Neural cell (in vitro differentiated cells): ENCODE data around the gene DAGLA. TPM values are rescaled to one million over a fixed set of nuclear protein-coding genes. Genes with fewer than 3 reads are reported as not detected.

Experiments used
- H2AFZ ChIP-seq: fragments of 200-600, 300-800 bp; sonication (generic), shearing (Covaris generic); 2 replicates; pipeline ENCODE4 v1.6.0; 2014; ENCODE audit warnings: low read depth, mild to moderate bottlenecking, antibody characterized with exemption, low read length, moderate library complexity
- H3F3A ChIP-seq: fragments of 200-600 bp; shearing (Covaris generic); 2 replicates; pipeline ENCODE4 v1.6.1; 2016; ENCODE audit warnings: mild to moderate bottlenecking, moderate library complexity, mixed read lengths, antibody characterized with exemption, low read length; ENCODE audit not compliant: insufficient read depth, poor library complexity, severe bottlenecking
- H3K27ac ChIP-seq: fragments of 200-600, 300-800 bp; sonication (generic), shearing (Covaris generic); 2 replicates; pipeline ENCODE4 v1.5.1; 2014; ENCODE audit warnings: mild to moderate bottlenecking, low read length, moderate library complexity
- H3K27me3 ChIP-seq: fragments of 300-800, 200-600 bp; sonication (generic), shearing (Covaris generic); 2 replicates; pipeline ENCODE4 v1.6.0; 2014; ENCODE audit warnings: mild to moderate bottlenecking, low read depth, low read length, moderate library complexity; ENCODE audit not compliant: insufficient read depth
- H3K36me3 ChIP-seq: fragments of 300-800, 200-600 bp; sonication (generic), shearing (Covaris generic); 2 replicates; pipeline ENCODE4 v1.5.1; 2014; ENCODE audit warnings: mild to moderate bottlenecking, antibody characterized with exemption, low read length, moderate library complexity; ENCODE audit not compliant: insufficient read depth
- H3K4me2 ChIP-seq: fragments of 300-800, 200-600 bp; sonication (generic), shearing (Covaris generic); 2 replicates; pipeline ENCODE4 v1.6.0; 2014; ENCODE audit warnings: mild to moderate bottlenecking, low read length
- H3K4me3 ChIP-seq: fragments of 300-800, 200-600 bp; sonication (generic), shearing (Covaris generic); 2 replicates; pipeline ENCODE4 v1.5.1; 2014; ENCODE audit warnings: mild to moderate bottlenecking, low read length, moderate library complexity
- H3K79me2 ChIP-seq: fragments of 200-600 bp; shearing (Covaris generic); replicated peaks from 2 replicates; pipeline ENCODE4 v1.6.0; 2014; ENCODE audit warnings: mild to moderate bottlenecking, low read length, moderate library complexity; ENCODE audit not compliant: insufficient read depth
- H3K9ac ChIP-seq: fragments of 300-800, 200-600 bp; sonication (generic), shearing (Covaris generic); 2 replicates; pipeline ENCODE4 v1.6.1; 2016; ENCODE audit warnings: mild to moderate bottlenecking, low read length, mixed read lengths
- H3K9me2 ChIP-seq: fragments of 200-600 bp; shearing (Covaris generic); 2 replicates; pipeline ENCODE4 v1.6.1; 2016; ENCODE audit warnings: mild to moderate bottlenecking, low read length, mixed read lengths; ENCODE audit not compliant: insufficient read depth
- H3K9me3 ChIP-seq: fragments of 200-600, 300-800 bp; sonication (generic), shearing (Covaris generic); 2 replicates; pipeline ENCODE4 v1.6.1; 2016; ENCODE audit warnings: mild to moderate bottlenecking, mixed run types, low read length, moderate library complexity, mixed read lengths
- H4K20me1 ChIP-seq: fragments of 200-600 bp; shearing (Covaris generic); 2 replicates; pipeline ENCODE4 v1.6.1; 2016; ENCODE audit warnings: mild to moderate bottlenecking, mixed run types; ENCODE audit not compliant: insufficient read depth
- CTCF ChIP-seq: fragments of 450-650 bp; IDR thresholded peaks from 2 replicates; pipeline ENCODE4 v1.5.1; 2014; ENCODE audit warnings: antibody characterized with exemption, mild to moderate bottlenecking, moderate library complexity; ENCODE audit not compliant: poor library complexity, severe bottlenecking
- EP300 ChIP-seq: fragments of 450-650 bp; conservative IDR thresholded peaks from 2 replicates; pipeline ENCODE4 v1.6.1; 2014; ENCODE audit warnings: antibody characterized with exemption, mild to moderate bottlenecking, moderate library complexity; ENCODE audit not compliant: poor library complexity, severe bottlenecking
- EZH2 ChIP-seq: fragments of 200-600, 300-800 bp; shearing (Covaris generic), sonication (generic); IDR thresholded peaks from 2 replicates; pipeline ENCODE4 v1.6.1; 2014; ENCODE audit warnings: antibody characterized with exemption, low read length, borderline replicate concordance, mild to moderate bottlenecking; ENCODE audit not compliant: insufficient read depth, poor library complexity, severe bottlenecking
- MXI1 ChIP-seq: fragments of 450-650 bp; conservative IDR thresholded peaks from 2 replicates; pipeline ENCODE4 v1.6.1; 2014; ENCODE audit warnings: antibody characterized with exemption, mild to moderate bottlenecking; ENCODE audit not compliant: poor library complexity, severe bottlenecking
- POLR2AphosphoS5 ChIP-seq: IDR thresholded peaks from 2 replicates; pipeline ENCODE4 v1.6.1; 2012
- RAD21 ChIP-seq: fragments of 450-650 bp; conservative IDR thresholded peaks from 2 replicates; pipeline ENCODE4 v1.6.1; 2014; ENCODE audit warnings: antibody characterized with exemption, mild to moderate bottlenecking, moderate library complexity
- REST ChIP-seq: IDR thresholded peaks from 2 replicates; pipeline ENCODE4 v1.6.1; 2012; ENCODE audit warnings: borderline replicate concordance
- SMC3 ChIP-seq: fragments of 450-650 bp; conservative IDR thresholded peaks from 2 replicates; pipeline ENCODE4 v1.6.1; 2014; ENCODE audit warnings: antibody characterized with exemption, mild to moderate bottlenecking, moderate library complexity; ENCODE audit not compliant: poor library complexity
- TAF1 ChIP-seq: IDR thresholded peaks from 2 replicates; pipeline ENCODE4 v1.6.1; 2012; ENCODE audit warnings: low read depth
- polyA plus RNA-seq: library from polyadenylated mRNA; depleted of rRNA; stranded (reverse); fragments of >200 nt; gene quantifications from 2 replicates; pipeline ENCODE4 v1.2.3, GENCODE V29; 2014

The DAGLA gene
- polyA plus RNA-seq, 1 donor from 2014 or later = 4.5 TPM

- Histone ChIP-seq H3K27ac (peak overlapping the region; percentile 42), H2AFZ (peak overlapping the region; percentile 33), H3K9me2 (no peaks in the 10 kb centered on the region), H4K20me1 (no peaks in the 10 kb centered on the region), H3K4me2 (no peak overlapping the region), H3K4me3 (peak overlapping the region; percentile 65), H3K79me2 (no peaks in the 10 kb centered on the region), H3K36me3 (no peaks in the 10 kb centered on the region), H3K9me3 (no peaks in the 10 kb centered on the region), H3K27me3 (no peaks in the 10 kb centered on the region), H3K9ac (peak overlapping the region; percentile 70), H3F3A (no peaks in the 10 kb centered on the region)
- no peak for TF ChIP-seq REST
- TF ChIP-seq SMC3 = no peak
- no peak for TF ChIP-seq TAF1
- no peak for TF ChIP-seq RAD21
- TF ChIP-seq EZH2 = no peak
- TF ChIP-seq CTCF = no peak
- TF ChIP-seq EP300 = no peak
- no peak for TF ChIP-seq POLR2AphosphoS5
- TF ChIP-seq MXI1 = no peak
Measured at GRCh38 chr11:61718046-61718531, 37.9 kb downstream of the DAGLA start.

- Histone ChIP-seq H3K9me2 (no peaks in the 10 kb centered on the region), H3K9me3 (no peaks in the 10 kb centered on the region), H4K20me1 (no peaks in the 10 kb centered on the region), H3K79me2 (no peaks in the 10 kb centered on the region), H3F3A (no peaks in the 10 kb centered on the region), H3K36me3 (no peaks in the 10 kb centered on the region), H3K27ac (peak overlapping the region; percentile 42), H2AFZ (peak overlapping the region; percentile 33), H3K9ac (peak overlapping the region; percentile 70), H3K27me3 (no peaks in the 10 kb centered on the region), H3K4me2 (peak overlapping the region; percentile 51), H3K4me3 (peak overlapping the region; percentile 65)
- TF ChIP-seq EP300 = no peak
- no peak for TF ChIP-seq REST
- TF ChIP-seq CTCF = peak; percentile 19
- TF ChIP-seq TAF1 = no peak
- TF ChIP-seq EZH2 = no peak
- no peak for TF ChIP-seq SMC3
- no peak for TF ChIP-seq MXI1
- TF ChIP-seq POLR2AphosphoS5 = peak; percentile 72
- peak; percentile 9 for TF ChIP-seq RAD21
Measured at GRCh38 chr11:61718621-61719302, 38.6 kb downstream of the DAGLA start.
